ENCODE data around the gene ESR1.

The ESR1 gene

GRCh38 chr6:152142105-152142504 lies 334.6 kb downstream of the ESR1 start:
- no peak for TF ChIP-seq CTCF (conservative IDR thresholded peaks at IDR 0.05; ENCODE audit: low read depth, low read length)
- no peak overlapping the region for H3K4me3 ChIP-seq (ENCODE audit: low read length)
- no peak for DNase-seq (ENCODE audit: low read depth)

- no peak for DNase-seq (ENCODE audit: low read depth)
- no peak for TF ChIP-seq CTCF (conservative IDR thresholded peaks at IDR 0.05; ENCODE audit: low read depth, low read length)
Measured at GRCh38 chr6:152143359-152143758, 335.9 kb downstream of the ESR1 start.

GRCh38 chr6:152146385-152146784 lies 338.9 kb downstream of the ESR1 start:
- no peak overlapping the region for H3K4me3 ChIP-seq (ENCODE audit: low read length)
- TF ChIP-seq CTCF (conservative IDR thresholded peaks at IDR 0.05; ENCODE audit: low read depth, low read length) = no peak
- no peak for DNase-seq (ENCODE audit: low read depth)

More at GRCh38 chr6:152143359-152143758, 335.9 kb downstream of the ESR1 start:
- no peak overlapping the region for H3K4me3 ChIP-seq (ENCODE audit: low read length)

- no peak overlapping the region for H3K4me3 ChIP-seq (ENCODE audit: low read length)
- TF ChIP-seq CTCF (conservative IDR thresholded peaks at IDR 0.05; ENCODE audit: low read depth, low read length) = no peak
- DNase-seq (ENCODE audit: low read depth) = no peak
Measured at GRCh38 chr6:152147269-152147668, 339.8 kb downstream of the ESR1 start.

- no peak overlapping the region for H3K4me3 ChIP-seq (ENCODE audit: low read length)
- no peak for TF ChIP-seq CTCF (conservative IDR thresholded peaks at IDR 0.05; ENCODE audit: low read depth, low read length)
- no peak for DNase-seq (ENCODE audit: low read depth)
Measured at GRCh38 chr6:152148412-152148811, 340.9 kb downstream of the ESR1 start.

- no peak for TF ChIP-seq CTCF (conservative IDR thresholded peaks at IDR 0.05; ENCODE audit: low read depth, low read length)
- H3K4me3 ChIP-seq (ENCODE audit: low read length) = no peak overlapping the region
- no peak for DNase-seq (ENCODE audit: low read depth)
Measured at GRCh38 chr6:152150196-152150595, 342.7 kb downstream of the ESR1 start.

GRCh38 chr6:152151920-152152319 lies 344.4 kb downstream of the ESR1 start:
- H3K4me3 ChIP-seq (ENCODE audit: low read length) = no peak overlapping the region
- DNase-seq (ENCODE audit: low read depth) = no peak
- no peak for TF ChIP-seq CTCF (conservative IDR thresholded peaks at IDR 0.05; ENCODE audit: low read depth, low read length)
